ENCODE results near the gene SHQ1. TPM values are rescaled to one million over a fixed set of nuclear protein-coding genes. Genes with fewer than 3 reads are reported as not detected.
A peak's percentile ranks its signal among the peaks of the same experiment; 100 is the strongest.

SHQ1 gene
- total and polyA plus RNA-seq, 2 experiments from 2014 or later = 18.3 to 28.7 TPM

GRCh38 chr3:72798552-72799195 lies 49.6 kb downstream of the SHQ1 start:
- ATAC-seq (no peak), DNase-seq (ENCODE audit: low spot score) (no peak)
- Histone ChIP-seq H3K4me2 (peak overlapping the region; percentile 36; the same call in 1 of the 2 replicates), H3K9me2 (ENCODE audit: insufficient read depth) (no peaks in the 10 kb centered on the region), H3K27ac (ENCODE audit: low read depth) (no peak overlapping the region), H3K4me3 (no peak overlapping the region), H3F3A (replicated peaks; ENCODE audit: low read depth) (no peaks in the 10 kb centered on the region), H3K79me2 (replicated peaks; ENCODE audit: insufficient read depth) (no peaks in the 10 kb centered on the region), H3K27me3 (ENCODE audit: insufficient read depth) (no peaks in the 10 kb centered on the region), H4K20me1 (replicated peaks; ENCODE audit: insufficient read depth) (no peaks in the 10 kb centered on the region), H3K4me1 (ENCODE audit: insufficient read depth) (peaks cover 20% of the 10 kb centered on the region), H2AFZ (no peak overlapping the region), H3K36me3 (ENCODE audit: insufficient read depth) (no peaks in the 10 kb centered on the region)
- no peak overlapping the region for H3K4me3 Mint-ChIP-seq
- H3K9me3 Mint-ChIP-seq = no peaks in the 10 kb centered on the region
- 0 out of 3 replicates have a peak, but pooled peaks cover 4% of the 10 kb centered on the region for H3K36me3 Mint-ChIP-seq (ENCODE audit: low read depth)
- peaks cover 30% of the 10 kb centered on the region for H3K4me1 Mint-ChIP-seq
- no peak overlapping the region for H3K27ac Mint-ChIP-seq
- peaks cover 6% of the 10 kb centered on the region for H3K27me3 Mint-ChIP-seq (ENCODE audit: insufficient read depth, low read depth, poor library complexity)
- TF ChIP-seq STAT1 (IDR thresholded peaks at IDR 0.05; ENCODE audit: unreplicated experiment) (no peak), ETS1 (IDR thresholded peaks at IDR 0.05) (no peak), NANOG (IDR thresholded peaks at IDR 0.05; ENCODE audit: borderline replicate concordance) (no peak), CTCF (conservative IDR thresholded peaks at IDR 0.05; ENCODE audit: low read depth in 2 of 2) (no peak), ZNF331 (CRISPR knock-in tag; IDR thresholded peaks at IDR 0.05; ENCODE audit: low read depth) (no peak), JUNB (IDR thresholded peaks at IDR 0.05; ENCODE audit: unreplicated experiment) (no peak), REST (IDR thresholded peaks at IDR 0.05; ENCODE audit: unreplicated experiment) (no peak), EZH2phosphoT487 (IDR thresholded peaks at IDR 0.05; ENCODE audit: unreplicated experiment) (no peak)
